ENCODE measurements around the gene GPT2. TPM values are rescaled to one million over a fixed set of nuclear protein-coding genes. Genes with fewer than 3 reads are reported as not detected.

Gene GPT2
- total RNA-seq, 6 experiments from 2014 or later = 30.8 to 163 (median 92.0) TPM

DNA sequence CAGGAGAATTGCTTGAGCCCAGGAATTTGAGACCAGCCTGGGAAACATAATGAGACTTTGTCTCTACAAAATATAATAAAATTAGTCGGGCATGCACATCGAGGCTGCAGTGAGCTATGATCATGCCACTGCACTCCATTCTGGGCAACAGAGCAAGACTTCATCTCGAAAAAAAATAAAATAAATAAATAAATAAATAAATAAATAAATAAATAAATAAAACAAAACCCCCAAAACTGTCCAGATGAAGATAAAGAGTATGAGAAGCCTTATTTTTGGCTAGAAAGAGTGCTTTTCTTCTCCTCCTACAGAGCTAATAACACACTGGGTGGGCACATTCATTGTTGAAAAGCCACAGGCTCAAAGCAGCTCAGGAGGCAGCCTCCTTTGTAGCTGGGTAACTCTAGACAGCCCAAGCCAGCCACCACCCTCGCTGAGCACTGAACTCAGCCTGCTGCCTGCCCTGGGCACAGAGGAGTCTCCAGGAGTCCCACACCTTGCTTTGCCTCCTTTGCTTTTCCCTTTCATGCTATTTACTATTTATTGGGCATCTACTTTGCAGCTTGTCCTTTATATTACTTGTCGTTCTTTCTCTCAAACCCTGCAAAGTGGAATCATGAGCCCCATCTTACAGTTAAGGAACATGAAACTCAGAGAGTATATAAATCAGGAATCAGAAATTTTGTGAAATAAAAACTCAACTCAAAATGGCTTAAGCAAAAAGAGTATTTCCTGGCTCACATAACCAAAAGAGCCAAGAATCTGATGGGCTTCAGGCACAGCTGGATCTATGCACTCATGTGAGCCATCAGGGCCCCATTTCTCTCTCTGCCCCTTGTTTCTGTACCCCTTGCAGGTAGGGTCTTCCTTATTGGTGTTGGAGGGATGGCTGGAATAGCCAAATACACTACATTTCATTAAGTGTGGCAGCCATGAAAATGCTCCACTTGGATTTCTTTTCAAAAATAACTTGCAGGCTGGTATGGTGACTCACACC, 35.1 kb upstream of the GPT2 start:
- H3K36me3 ChIP-seq = no peaks in the 10 kb centered on the region
- 71% methylated on average over 5 of the region's 5 CpGs for WGBS (ENCODE audit: insufficient coverage, low coverage, low lambda C conversion rate, missing lambda C conversion rate)
- intact Hi-C loops (cut with DNase I) = no loop called here

GRCh38 chr16:46850619-46851555, 33.3 kb upstream of the GPT2 start:
- 54% methylated on average over 4 of the region's 5 CpGs for WGBS (ENCODE audit: insufficient coverage, low coverage, low lambda C conversion rate, missing lambda C conversion rate)
- TF ChIP-seq POLR2A (IDR thresholded peaks at IDR 0.05) (no peak), CTCF (IDR thresholded peaks at IDR 0.05) (no peak)
- Histone ChIP-seq H3K9me3 (no peaks in the 10 kb centered on the region), H3K4me1 (no peaks in the 10 kb centered on the region), H3K4me3 (no peak overlapping the region), H3K27me3 (no peaks in the 10 kb centered on the region), H3K36me3 (no peaks in the 10 kb centered on the region), H3K27ac (no peak overlapping the region)
- ATAC-seq (no peak), DNase-seq (no peak)
- intact Hi-C loops (cut with DNase I) = loop anchor here in 1 of 2 donors (5.0 kb wide), 2 partner anchors 56 to 71 kb away; no protein-coding TSS in a partner anchor

More for the DNA sequence above, 35.1 kb upstream of the GPT2 start:
- DNase-seq (no peak), ATAC-seq (no peak)
- Histone ChIP-seq H3K9me3 (no peaks in the 10 kb centered on the region), H3K27me3 (no peaks in the 10 kb centered on the region), H3K27ac (no peak overlapping the region), H3K4me1 (no peaks in the 10 kb centered on the region), H3K4me3 (no peak overlapping the region)
- TF ChIP-seq CTCF (IDR thresholded peaks at IDR 0.05) (no peak), POLR2A (IDR thresholded peaks at IDR 0.05) (no peak)

DNA sequence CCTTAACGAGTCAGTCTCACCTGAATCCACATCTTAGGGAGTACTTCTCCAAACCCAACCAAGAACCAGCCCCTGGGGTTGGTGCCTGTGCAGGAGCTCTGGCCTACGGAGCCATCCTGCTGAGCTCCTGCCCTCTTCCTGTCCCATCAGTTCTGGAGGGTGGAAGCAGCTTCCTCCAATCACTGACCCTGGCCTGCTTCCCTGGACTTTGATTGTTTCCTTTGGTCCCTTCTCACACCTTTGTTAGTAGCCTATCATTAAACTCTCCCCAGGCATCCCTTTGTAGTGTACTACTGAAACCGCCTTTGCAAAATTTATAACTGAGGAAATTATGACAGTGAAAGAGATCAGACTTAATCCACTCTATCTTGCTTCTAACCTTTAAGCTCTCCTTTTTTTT, 32.0 kb upstream of the GPT2 start:
- 68% methylated on average over 2 of the region's 3 CpGs for WGBS (ENCODE audit: insufficient coverage, low coverage, low lambda C conversion rate, missing lambda C conversion rate)
- intact Hi-C loops (cut with DNase I) = loop anchor here in 1 of 2 donors (5.0 kb wide), 2 partner anchors 55 to 70 kb away; no protein-coding TSS in a partner anchor
- Histone ChIP-seq H3K27ac (no peak overlapping the region), H3K4me1 (no peaks in the 10 kb centered on the region), H3K36me3 (no peaks in the 10 kb centered on the region), H3K4me3 (no peak overlapping the region), H3K27me3 (no peaks in the 10 kb centered on the region), H3K9me3 (no peaks in the 10 kb centered on the region)
- ATAC-seq (no peak), DNase-seq (no peak)
- TF ChIP-seq POLR2A (IDR thresholded peaks at IDR 0.05) (no peak), CTCF (IDR thresholded peaks at IDR 0.05) (no peak)

DNA sequence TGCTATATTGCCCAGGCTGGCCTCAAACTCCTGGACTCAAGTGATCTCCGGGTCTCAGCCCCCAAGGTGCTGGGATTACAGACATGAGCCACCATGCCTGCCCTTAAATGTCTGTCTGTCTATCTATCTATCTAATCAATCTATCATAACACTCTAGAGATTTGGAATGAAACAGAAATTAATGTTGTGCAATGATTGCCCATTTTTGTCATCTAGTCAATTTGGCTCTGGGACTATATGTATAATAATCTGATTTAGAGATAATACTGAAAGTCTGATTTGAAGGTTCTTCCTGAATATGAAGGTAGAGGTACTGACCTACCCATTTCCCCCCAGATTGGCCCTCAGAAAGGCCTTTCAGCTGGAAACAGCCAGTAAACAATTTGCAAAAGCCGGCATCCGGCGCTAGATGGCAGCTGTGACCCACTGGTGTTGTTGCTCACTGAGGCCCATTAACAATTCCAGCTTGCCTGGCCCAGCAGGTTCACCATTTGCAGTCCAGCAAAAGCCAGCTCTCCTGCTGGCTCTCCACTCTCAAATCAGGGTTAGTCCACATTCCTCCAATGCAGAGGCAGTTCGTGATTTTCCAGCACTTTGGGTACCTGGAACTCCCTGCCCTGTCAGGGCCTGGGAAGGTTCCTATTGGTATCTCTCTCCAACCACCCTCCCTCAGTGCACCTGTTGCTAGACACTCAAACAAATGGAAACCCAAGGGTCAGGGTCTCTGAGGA, 30.3 kb upstream of the GPT2 start:
- intact Hi-C loops (cut with DNase I) = loop anchor here in 1 of 2 donors (5.0 kb wide), 2 partner anchors 53 to 68 kb away; no protein-coding TSS in a partner anchor
- TF ChIP-seq POLR2A (IDR thresholded peaks at IDR 0.05) = no peak
- TF ChIP-seq CTCF (IDR thresholded peaks at IDR 0.05) = peak; percentile 77 to 84 (median 83)
- Histone ChIP-seq H3K27ac (no peak overlapping the region), H3K9me3 (no peaks in the 10 kb centered on the region), H3K4me3 (no peak overlapping the region), H3K27me3 (no peaks in the 10 kb centered on the region), H3K4me1 (no peaks in the 10 kb centered on the region), H3K36me3 (no peaks in the 10 kb centered on the region)
- ATAC-seq = peak; percentile 94 to 97 (median 95)
- peak; percentile 78 to 84 (median 82) for DNase-seq
- 0% methylated on average over 2 of the region's 5 CpGs for WGBS (ENCODE audit: insufficient coverage, low coverage, low lambda C conversion rate, missing lambda C conversion rate)

Measured in right lobe of liver (tissue), 6 donors.